CD4-positive, alpha-beta T cell treated with Interleukin-10 for 1 hour (primary cell): ENCODE results near the gene PRKD2.

Experiments used
- DNase-seq: peaks from one replicate; pipeline ENCODE4 v3.0.0-alpha.2; 2020

The PRKD2 gene

GRCh38 chr19:46660008-46660517 lies 56.9 kb downstream of the PRKD2 start:
- DNase-seq = no peak

GRCh38 chr19:46659151-46660007 lies 57.5 kb downstream of the PRKD2 start:
- DNase-seq = peak; percentile 24

GRCh38 chr19:46656541-46656940 lies 60.4 kb downstream of the PRKD2 start:
- no peak for DNase-seq

GRCh38 chr19:46654621-46655152 lies 62.2 kb downstream of the PRKD2 start:
- no peak for DNase-seq

GRCh38 chr19:46650445-46650844 lies 66.5 kb downstream of the PRKD2 start:
- DNase-seq = no peak

GRCh38 chr19:46648961-46649960 lies 67.7 kb downstream of the PRKD2 start:
- DNase-seq = no peak

- no peak for DNase-seq
Measured at GRCh38 chr19:46648060-46648960, 68.6 kb downstream of the PRKD2 start.

GRCh38 chr19:46646402-46646801 lies 70.5 kb downstream of the PRKD2 start:
- no peak for DNase-seq

- DNase-seq = no peak
Measured at GRCh38 chr19:46644720-46645119, 72.2 kb downstream of the PRKD2 start.

GRCh38 chr19:46640656-46641055 lies 76.3 kb downstream of the PRKD2 start:
- DNase-seq = no peak

GRCh38 chr19:46639358-46640182 lies 77.3 kb downstream of the PRKD2 start:
- peak; percentile 32 for DNase-seq

GRCh38 chr19:46637224-46637623 lies 79.7 kb downstream of the PRKD2 start:
- DNase-seq = no peak

- DNase-seq = no peak
Measured at GRCh38 chr19:46635920-46636761, 80.8 kb downstream of the PRKD2 start, which contains the start of gene GNG8. Gene GNG8 (minus strand): TSS chr19:46636202. CDS start chr19:46634682, 1,520 bp downstream.

- DNase-seq = no peak
Measured at GRCh38 chr19:46634656-46635218, 82.2 kb downstream of the PRKD2 start.

- peak; percentile 96 for DNase-seq
Measured at GRCh38 chr19:46634045-46634655, 82.8 kb downstream of the PRKD2 start.

GRCh38 chr19:46633130-46633529 lies 83.8 kb downstream of the PRKD2 start:
- no peak for DNase-seq

- no peak for DNase-seq
Measured at GRCh38 chr19:46631481-46631880, 85.4 kb downstream of the PRKD2 start.

GRCh38 chr19:46630586-46631205 lies 86.2 kb downstream of the PRKD2 start:
- no peak for DNase-seq
